Stomach (tissue), 9 donors: Measurements from ENCODE around the gene GLOD5. TPM values are rescaled to one million over a fixed set of nuclear protein-coding genes. Genes with fewer than 3 reads are reported as not detected.

Source experiments
- DNase-seq, 2 donors: peaks; one replicate each; pipeline versions ENCODE4 v3.0.0 to v3.0.0-alpha.2; 2013 to 2019
- H3K27ac ChIP-seq, 5 donors: fragments of 200-600 bp in 4 of 5; sonication (generic) in 4 of 5; one replicate each; pipeline ENCODE4 v1.5.1; 2013 to 2019; ENCODE audit warnings: mild to moderate bottlenecking in 1 of 5, moderate library complexity in 1 of 5
- H3K27me3 ChIP-seq, 3 donors: fragments of 200-600 bp; sonication (generic); one replicate each; pipeline ENCODE4 v1.5.1; 2017 to 2019; ENCODE audit warnings: mixed run types in 1 of 3
- H3K36me3 ChIP-seq, 4 donors: fragments of 200-600 bp; sonication (generic); 1 replicate in 3 of 4; 2 replicates in 1 of 4; pipeline ENCODE4 v1.5.1; 2016 to 2019
- H3K4me1 ChIP-seq, 4 donors: fragments of 200-600 bp; sonication (generic); one replicate each; pipeline ENCODE4 v1.5.1; 2016 to 2019
- H3K4me3 ChIP-seq, 4 donors: fragments of 200-600 bp; sonication (generic) in 3 of 4; one replicate each; pipeline ENCODE4 v1.5.1; 2016 to 2019; ENCODE audit warnings: mild to moderate bottlenecking in 1 of 4
- H3K9me3 ChIP-seq, 4 donors: fragments of 200-600 bp; sonication (generic); one replicate each; pipeline ENCODE4 v1.5.1; 2016 to 2019
- CTCF ChIP-seq, 7 experiments: fragments of 450-650 bp in 4 of 7; fragments of 200-600 bp in 3 of 7; sonication (generic) in 3 of 7; IDR thresholded peaks; one replicate each; pipeline ENCODE4 v1.5.1; 2016 to 2019; ENCODE audit warnings: antibody characterized with exemption in 7 of 7, control low read depth in 2 of 7, mild to moderate bottlenecking in 1 of 7
- EP300 ChIP-seq: sonication (generic); formaldehyde crosslinking; IDR thresholded peaks from one replicate; pipeline ENCODE4 v1.6.1; 2017; ENCODE audit warnings: antibody characterized with exemption
- POLR2A ChIP-seq, 4 donors: fragments of 450-650 bp; IDR thresholded peaks; one replicate each; pipeline ENCODE4 v1.6.1; 2016; ENCODE audit warnings: antibody characterized with exemption in 4 of 4, control low read depth in 2 of 4, mild to moderate bottlenecking in 1 of 4, moderate library complexity in 1 of 4
- POLR2AphosphoS5 ChIP-seq, 3 donors: sonication (generic); formaldehyde crosslinking; IDR thresholded peaks; one replicate each; pipeline ENCODE4 v1.6.1; 2016; ENCODE audit warnings: antibody characterized with exemption in 3 of 3
- WGBS, 5 donors: extraction: QIAGEN DNeasy Blood & Tissue Kit in 3 of 5; methylation state at CpG; one replicate each; pipeline versions ENCODE4 v1.1.5 to v1.1.7; 2013 to 2018; 5-methylcytosine and 5-hydroxymethylcytosine counted together
- intact Hi-C: fragments of 100-400 bp; cut with DNase I; formaldehyde crosslinking; loops from one replicate; pipeline ENCODE4 v1.15.1; 2023; ENCODE audit warnings: low total_unique reads
- polyA plus RNA-seq, 3 donors: library from polyadenylated mRNA; stranded (reverse); fragments of 200-250 nt; gene quantifications; one replicate each; pipeline ENCODE4 v1.2.3, GENCODE V29; 2013
- total RNA-seq, 5 donors: library from RNA; depleted of rRNA; stranded (reverse); fragments of >200 nt; gene quantifications; one replicate each; pipeline versions ENCODE4 v1.1.0 to v1.2.3, GENCODE V29; 2014 to 2016
- donor health status: healthy with polysubstance abuse.
- donor health status: Bipolar disorder and iron deficiency.
- donor health status: healthy.

Gene GLOD5
- total and polyA plus RNA-seq, 8 donors: 1.7 to 2.1 (median 1.7) TPM; not detected in 5

- no peaks in the 10 kb centered on the region for H3K4me1 ChIP-seq
- no peak overlapping the region for H3K27ac ChIP-seq
- DNase-seq: no peak
- WGBS, 5 donors: 58 to 90% (median 81%) methylated on average over 2 to 4 of the region's 4 CpGs
- H3K4me3 ChIP-seq: no peak overlapping the region
- intact Hi-C loops: no loop called here
- TF ChIP-seq POLR2AphosphoS5 (IDR thresholded peaks at IDR 0.05) (no peak), POLR2A (IDR thresholded peaks at IDR 0.05) (no peak), EP300 (no peak)
- H3K27me3 ChIP-seq: peaks cover 0 to 9% (median 0%) of the 10 kb centered on the region in 3 donors
- H3K36me3 ChIP-seq: no peaks in the 10 kb centered on the region
- H3K9me3 ChIP-seq: no peaks in the 10 kb centered on the region
Observed at GRCh38 chrX:48793935-48794334, 32.4 kb downstream of the GLOD5 start.

- peak in 1 of 2 donors; percentile 40 for DNase-seq
- Histone ChIP-seq H3K27ac (no peak overlapping the region), H3K4me1 (no peaks in the 10 kb centered on the region), H3K4me3 (no peak overlapping the region), H3K9me3 (no peaks in the 10 kb centered on the region), H3K27me3 (peaks cover 0 to 9% (median 0%) of the 10 kb centered on the region in 3 donors), H3K36me3 (no peaks in the 10 kb centered on the region)
- TF ChIP-seq POLR2A (IDR thresholded peaks at IDR 0.05): no peak
- no peak for TF ChIP-seq POLR2AphosphoS5 (IDR thresholded peaks at IDR 0.05)
- TF ChIP-seq EP300: no peak
- no peak for TF ChIP-seq CTCF (IDR thresholded peaks at IDR 0.05)
- WGBS, 5 donors: 65 to 76% (median 70%) methylated on average over 4 to 12 of the region's 12 CpGs
- intact Hi-C loops: no loop called here
Observed at GRCh38 chrX:48794340-48794910, 32.9 kb downstream of the GLOD5 start.

DNA sequence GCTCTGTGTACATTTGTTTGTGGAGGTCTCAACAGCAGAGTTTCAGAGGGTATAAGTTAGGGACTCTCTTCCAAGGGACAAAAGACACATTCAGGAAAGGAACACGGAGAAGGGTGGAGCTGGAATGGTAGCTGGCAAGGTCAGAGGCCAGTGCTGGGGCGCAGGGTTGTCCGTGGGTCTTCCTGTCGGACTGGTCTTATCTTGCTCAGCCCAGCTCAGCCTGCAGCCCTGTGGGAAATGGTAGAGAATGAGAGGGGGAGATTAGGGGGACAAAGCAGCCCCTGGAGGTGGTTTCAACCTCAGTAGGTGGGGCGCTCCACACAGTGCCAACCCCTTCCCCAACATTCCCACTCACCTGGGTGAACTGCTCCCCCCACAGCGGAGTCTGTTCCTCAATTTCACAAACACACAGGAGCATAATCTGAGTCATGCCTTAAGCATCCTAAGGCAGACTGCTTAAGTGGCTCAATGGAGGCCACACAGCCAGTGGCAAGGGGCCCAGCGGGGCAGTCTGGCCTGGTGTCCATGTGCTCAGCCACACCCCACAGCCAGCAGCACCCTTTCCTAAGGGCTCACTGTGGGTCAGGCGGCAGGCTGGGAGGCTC lies 33.5 kb downstream of the GLOD5 start:
- intact Hi-C loops: no loop called here
- no peaks in the 10 kb centered on the region for H3K9me3 ChIP-seq
- TF ChIP-seq EP300 (no peak), POLR2A (IDR thresholded peaks at IDR 0.05) (no peak), POLR2AphosphoS5 (IDR thresholded peaks at IDR 0.05) (no peak), CTCF (IDR thresholded peaks at IDR 0.05) (no peak)
- peak in 1 of 2 donors; percentile 54 for DNase-seq
- WGBS, 5 donors: 33 to 64% (median 40%) methylated on average over 5 to 8 of the region's 8 CpGs
- no peak overlapping the region for H3K4me3 ChIP-seq
- H3K36me3 ChIP-seq: no peaks in the 10 kb centered on the region
- no peak overlapping the region for H3K27ac ChIP-seq
- H3K27me3 ChIP-seq: peaks cover 0 to 9% (median 0%) of the 10 kb centered on the region in 3 donors
- no peaks in the 10 kb centered on the region for H3K4me1 ChIP-seq

DNA sequence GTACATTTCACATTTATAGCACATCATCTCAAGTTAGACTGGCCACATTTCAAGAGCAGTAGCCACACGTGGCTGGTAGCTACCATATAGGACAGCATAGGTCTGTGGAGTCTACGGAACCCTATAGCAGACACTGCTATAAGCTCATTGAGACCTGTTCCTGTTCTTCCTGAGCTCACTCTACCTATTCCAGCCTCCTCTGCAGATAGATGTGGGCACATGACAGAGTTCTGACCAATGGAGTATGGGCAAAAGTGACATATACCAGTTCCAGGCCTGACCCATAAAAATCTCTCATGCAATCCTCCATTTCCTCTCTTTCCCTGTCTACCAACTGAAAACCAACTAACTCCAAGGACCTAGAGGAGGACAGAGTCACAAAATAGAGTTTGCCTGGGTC lies 36.8 kb downstream of the GLOD5 start:
- H3K27me3 ChIP-seq: peaks cover 0 to 5% (median 0%) of the 10 kb centered on the region in 3 donors
- no peak for DNase-seq
- 67 to 90% (median 78%) methylated on average over 2 of the region's 2 CpGs for WGBS, 5 donors
- H3K9me3 ChIP-seq: peaks cover 0 to 4% (median 0%) of the 10 kb centered on the region in 4 donors
- intact Hi-C loops: no loop called here
- H3K4me1 ChIP-seq: peaks cover 0 to 15% (median 4%) of the 10 kb centered on the region in 4 donors
- H3K4me3 ChIP-seq: no peak overlapping the region
- no peak overlapping the region for H3K27ac ChIP-seq
- H3K36me3 ChIP-seq: no peaks in the 10 kb centered on the region
- TF ChIP-seq CTCF (IDR thresholded peaks at IDR 0.05) (no peak), POLR2A (IDR thresholded peaks at IDR 0.05) (no peak), EP300 (no peak), POLR2AphosphoS5 (IDR thresholded peaks at IDR 0.05) (no peak)
